ENCODE measurements around the gene EPB41L1.
A peak's percentile ranks its signal among the peaks of the same experiment; 100 is the strongest.
"Not testable (repeated sequence)": the region's sequence is repeated elsewhere in the genome, so short reads cannot be mapped to it uniquely, and the experiment has no call there.

Gene EPB41L1

DNA sequence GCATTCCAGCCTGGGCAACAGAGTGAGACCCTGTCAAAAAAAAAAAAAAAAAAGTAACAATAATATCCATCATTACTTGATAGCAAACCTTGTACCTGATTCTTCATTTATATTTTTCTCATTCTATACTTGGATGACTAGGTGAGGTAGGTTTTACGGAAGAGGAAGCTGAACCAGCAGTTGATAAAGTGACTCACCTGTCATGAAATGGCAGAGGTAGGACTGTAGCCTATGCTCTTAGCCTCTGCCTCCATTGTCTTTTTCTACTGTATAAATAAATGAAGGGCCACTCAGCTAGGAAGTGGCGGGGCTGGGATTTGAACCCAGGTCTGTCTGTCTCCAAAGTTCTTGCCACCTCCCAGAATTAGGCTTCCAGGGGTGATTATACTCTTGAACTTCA lies 20.7 kb upstream of the EPB41L1 start:
- no peak overlapping the region for H3K4me3 ChIP-seq (ENCODE audit: low read depth, low read length)
- no peak overlapping the region for H3K27ac ChIP-seq
- no peak for DNase-seq
- H3K36me3 ChIP-seq: no peaks in the 10 kb centered on the region
- no peaks in the 10 kb centered on the region for H3K27me3 ChIP-seq (ENCODE audit: insufficient read depth, low read depth, severe bottlenecking)
- no peaks in the 10 kb centered on the region for H3K9me3 ChIP-seq (ENCODE audit: severe bottlenecking)
- TF ChIP-seq CTCF (IDR thresholded peaks at IDR 0.05; ENCODE audit: low read depth, low read length): no peak

DNA sequence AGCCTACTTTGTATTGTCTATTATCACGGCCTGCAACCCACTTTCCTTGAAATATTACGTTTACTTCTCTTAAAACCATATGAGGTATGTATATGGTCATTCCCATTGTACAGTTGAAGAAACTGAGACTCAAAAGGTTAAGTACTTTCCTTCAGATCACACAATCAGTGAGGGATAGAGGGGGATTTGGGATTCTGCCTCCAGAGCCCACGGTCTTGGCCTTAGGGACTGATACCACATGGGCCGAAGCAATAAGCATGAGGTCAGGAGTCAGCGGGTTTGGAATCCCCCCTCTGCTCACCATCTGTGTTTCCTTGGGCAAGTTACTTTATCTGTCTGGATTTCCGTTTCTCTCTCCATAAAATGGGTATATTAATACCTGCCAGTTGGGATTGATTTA lies 19.4 kb upstream of the EPB41L1 start:
- H3K9me3 ChIP-seq (ENCODE audit: severe bottlenecking): no peaks in the 10 kb centered on the region
- TF ChIP-seq CTCF (IDR thresholded peaks at IDR 0.05; ENCODE audit: low read depth, low read length): no peak
- H3K4me3 ChIP-seq (ENCODE audit: low read depth, low read length): no peak overlapping the region
- H3K27me3 ChIP-seq (ENCODE audit: insufficient read depth, low read depth, severe bottlenecking): no peaks in the 10 kb centered on the region
- H3K27ac ChIP-seq: no peak overlapping the region
- DNase-seq: no peak
- no peaks in the 10 kb centered on the region for H3K36me3 ChIP-seq

- Histone ChIP-seq H3K36me3 (no peaks in the 10 kb centered on the region), H3K27me3 (ENCODE audit: insufficient read depth, low read depth, severe bottlenecking) (no peaks in the 10 kb centered on the region), H3K27ac (no peak overlapping the region), H3K4me3 (ENCODE audit: low read depth, low read length) (no peak overlapping the region), H3K9me3 (ENCODE audit: severe bottlenecking) (no peaks in the 10 kb centered on the region)
- no peak for DNase-seq
- no peak for TF ChIP-seq CTCF (IDR thresholded peaks at IDR 0.05; ENCODE audit: low read depth, low read length)
Observed at GRCh38 chr20:36135821-36136220, 18.7 kb upstream of the EPB41L1 start.

- not testable (repeated sequence) for H3K9me3 ChIP-seq (ENCODE audit: severe bottlenecking); H3K4me3 ChIP-seq (ENCODE audit: low read depth, low read length); DNase-seq; H3K36me3 ChIP-seq; H3K27ac ChIP-seq; H3K27me3 ChIP-seq (ENCODE audit: insufficient read depth, low read depth, severe bottlenecking)
Observed at GRCh38 chr20:36137313-36137712, 17.2 kb upstream of the EPB41L1 start.

DNA sequence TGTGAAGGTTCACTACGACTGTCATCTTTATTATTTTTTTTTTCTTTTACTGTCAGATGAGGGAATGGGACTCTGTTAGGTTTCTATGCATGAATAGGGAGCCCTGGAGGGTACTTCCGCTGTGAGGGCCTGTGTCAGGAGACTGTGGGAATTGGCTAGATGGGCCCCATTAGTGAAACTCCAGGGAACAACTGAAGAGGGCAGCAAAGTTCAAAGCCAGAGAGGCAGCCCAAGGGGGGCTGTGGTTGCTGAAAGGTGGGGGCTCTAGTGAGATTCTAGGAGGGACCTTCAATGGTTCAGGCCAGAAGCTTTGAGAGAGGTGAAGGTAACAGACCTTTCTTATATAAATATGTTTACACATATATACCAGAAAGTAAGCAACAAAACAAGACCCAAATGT lies 13.2 kb upstream of the EPB41L1 start:
- H3K36me3 ChIP-seq: no peaks in the 10 kb centered on the region
- H3K9me3 ChIP-seq (ENCODE audit: severe bottlenecking): no peaks in the 10 kb centered on the region
- no peak for DNase-seq
- H3K27ac ChIP-seq: no peak overlapping the region
- TF ChIP-seq CTCF (IDR thresholded peaks at IDR 0.05; ENCODE audit: low read depth, low read length): peak; percentile 49; the same call in 1 of the 2 replicates
- H3K27me3 ChIP-seq (ENCODE audit: insufficient read depth, low read depth, severe bottlenecking): no peaks in the 10 kb centered on the region
- H3K4me3 ChIP-seq (ENCODE audit: low read depth, low read length): no peak overlapping the region

- H3K4me3 ChIP-seq (ENCODE audit: low read depth, low read length): no peak overlapping the region
- TF ChIP-seq CTCF (IDR thresholded peaks at IDR 0.05; ENCODE audit: low read depth, low read length): no peak
- H3K27me3 ChIP-seq (ENCODE audit: insufficient read depth, low read depth, severe bottlenecking): no peaks in the 10 kb centered on the region
- DNase-seq: no peak
- H3K27ac ChIP-seq: no peak overlapping the region
- H3K9me3 ChIP-seq (ENCODE audit: severe bottlenecking): no peaks in the 10 kb centered on the region
- no peaks in the 10 kb centered on the region for H3K36me3 ChIP-seq
Observed at GRCh38 chr20:36144336-36144735, 10.2 kb upstream of the EPB41L1 start.
